Gastroesophageal sphincter (tissue), 4 donors: Measurements from ENCODE around the gene ESR1. TPM values are rescaled to one million over a fixed set of nuclear protein-coding genes. Genes with fewer than 3 reads are reported as not detected.

ENCODE experiments used
- ATAC-seq: fragments of 150-250 bp; one replicate; pipeline ENCODE4 v1.9.1; 2016; ENCODE audit warnings: mild to moderate bottlenecking, moderate library complexity
- H3K27ac ChIP-seq, 4 donors: fragments of 200-600 bp; sonication (generic) in 3 of 4; 1 replicate in 3 of 4; 2 replicates in 1 of 4; pipeline ENCODE4 v1.5.1; 2016 to 2019
- H3K27me3 ChIP-seq: fragments of 200-600 bp; sonication (generic); one replicate; pipeline ENCODE4 v1.5.1; 2019
- H3K36me3 ChIP-seq, 2 donors: fragments of 200-600 bp; sonication (generic); one replicate each; pipeline ENCODE4 v1.5.1; 2019; ENCODE audit warnings: control low read depth in 1 of 2
- H3K4me1 ChIP-seq, 3 donors: fragments of 200-600 bp; sonication (generic); 1 replicate in 2 of 3; 2 replicates in 1 of 3; pipeline ENCODE4 v1.5.1; 2016 to 2019; ENCODE audit warnings: control low read depth in 2 of 3
- H3K4me3 ChIP-seq, 2 donors: fragments of 200-600 bp; sonication (generic); one replicate each; pipeline ENCODE4 v1.5.1; 2019; ENCODE audit warnings: mild to moderate bottlenecking in 1 of 2, moderate library complexity in 1 of 2
- H3K9me3 ChIP-seq, 3 donors: fragments of 200-600 bp; sonication (generic); one replicate each; pipeline ENCODE4 v1.5.1; 2017 to 2019; ENCODE audit warnings: control low read depth in 2 of 3
- EP300 ChIP-seq: sonication (generic); formaldehyde crosslinking; IDR thresholded peaks from one replicate; pipeline ENCODE4 v1.6.1; 2017; ENCODE audit warnings: antibody characterized with exemption, mild to moderate bottlenecking
- POLR2A ChIP-seq, 2 donors: fragments of 450-650 bp; IDR thresholded peaks; one replicate each; pipeline ENCODE4 v1.6.1; 2017; ENCODE audit warnings: antibody characterized with exemption in 2 of 2, mild to moderate bottlenecking in 2 of 2, moderate library complexity in 1 of 2
- POLR2AphosphoS5 ChIP-seq: sonication (generic); formaldehyde crosslinking; IDR thresholded peaks from one replicate; pipeline ENCODE4 v1.6.1; 2017; ENCODE audit warnings: antibody characterized with exemption
- WGBS, 2 donors: methylation state at CpG; one replicate each; pipeline ENCODE4 v1.1.5; 2018; ENCODE audit warnings: low coverage in 1 of 2; 5-methylcytosine and 5-hydroxymethylcytosine counted together
- total RNA-seq, 4 donors: library from RNA; depleted of rRNA; stranded (reverse); fragments of >200 nt; gene quantifications; one replicate each; pipeline ENCODE4 v1.1.0, GENCODE V29; 2016
- TF ChIP-seq, protein P1 (sequence below), 4 experiments: fragments of 200-600 bp in 2 of 4; fragments of 450-650 bp in 2 of 4; sonication (generic) in 1 of 4; IDR thresholded peaks; one replicate each; pipeline ENCODE4 v1.5.1; 2017 to 2019; ENCODE audit warnings: antibody characterized with exemption in 4 of 4, mild to moderate bottlenecking in 2 of 4, moderate library complexity in 2 of 4

ESR1 gene
- total RNA-seq, 4 donors from 2014 or later: 0.93 to 2.3 (median 0.97) TPM

DNA sequence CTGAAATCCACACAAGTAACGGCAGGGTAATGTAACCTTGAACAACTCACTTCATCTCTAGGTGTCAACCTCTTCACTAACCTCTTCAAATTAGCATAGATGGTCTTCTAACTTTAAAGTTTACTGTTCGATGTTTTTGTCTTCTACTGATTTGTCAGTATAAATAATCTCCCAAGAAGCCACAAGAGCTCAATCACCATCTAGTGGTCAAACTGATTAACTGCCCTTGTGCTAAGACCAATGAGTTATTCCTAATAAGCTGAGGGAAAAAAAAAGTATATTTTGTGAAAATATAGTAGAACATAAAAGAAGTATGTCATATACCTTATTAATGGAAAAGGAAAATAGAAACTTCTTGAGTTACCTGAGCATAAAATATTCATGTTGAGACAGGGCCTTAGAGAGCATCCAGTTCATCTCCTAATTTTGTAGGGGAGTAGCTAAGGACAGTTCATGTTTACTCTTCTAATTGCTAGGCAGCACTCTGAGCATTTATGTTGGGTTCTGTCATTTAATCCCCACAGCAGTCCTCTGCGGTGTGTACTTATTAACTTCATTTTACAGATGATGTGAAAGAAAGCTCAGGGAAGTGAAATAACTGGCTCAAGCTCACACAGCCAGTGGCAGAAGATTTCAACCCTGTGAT lies 317.1 kb downstream of the ESR1 start:
- Histone ChIP-seq H3K9me3 (no peaks in the 10 kb centered on the region), H3K4me1 (peaks cover 0 to 12% (median 3%) of the 10 kb centered on the region in 3 donors), H3K27ac (no peak overlapping the region), H3K4me3 (no peak overlapping the region), H3K27me3 (no peaks in the 10 kb centered on the region), H3K36me3 (peaks cover 0 to 73% of the 10 kb centered on the region in 2 donors)
- no peak for TF ChIP-seq POLR2AphosphoS5
- TF ChIP-seq, protein P1, sequence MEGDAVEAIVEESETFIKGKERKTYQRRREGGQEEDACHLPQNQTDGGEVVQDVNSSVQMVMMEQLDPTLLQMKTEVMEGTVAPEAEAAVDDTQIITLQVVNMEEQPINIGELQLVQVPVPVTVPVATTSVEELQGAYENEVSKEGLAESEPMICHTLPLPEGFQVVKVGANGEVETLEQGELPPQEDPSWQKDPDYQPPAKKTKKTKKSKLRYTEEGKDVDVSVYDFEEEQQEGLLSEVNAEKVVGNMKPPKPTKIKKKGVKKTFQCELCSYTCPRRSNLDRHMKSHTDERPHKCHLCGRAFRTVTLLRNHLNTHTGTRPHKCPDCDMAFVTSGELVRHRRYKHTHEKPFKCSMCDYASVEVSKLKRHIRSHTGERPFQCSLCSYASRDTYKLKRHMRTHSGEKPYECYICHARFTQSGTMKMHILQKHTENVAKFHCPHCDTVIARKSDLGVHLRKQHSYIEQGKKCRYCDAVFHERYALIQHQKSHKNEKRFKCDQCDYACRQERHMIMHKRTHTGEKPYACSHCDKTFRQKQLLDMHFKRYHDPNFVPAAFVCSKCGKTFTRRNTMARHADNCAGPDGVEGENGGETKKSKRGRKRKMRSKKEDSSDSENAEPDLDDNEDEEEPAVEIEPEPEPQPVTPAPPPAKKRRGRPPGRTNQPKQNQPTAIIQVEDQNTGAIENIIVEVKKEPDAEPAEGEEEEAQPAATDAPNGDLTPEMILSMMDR (IDR thresholded peaks at IDR 0.05): peak; percentile 65 to 74 (median 70)
- no peak for TF ChIP-seq EP300
- TF ChIP-seq POLR2A (IDR thresholded peaks at IDR 0.05): no peak
- ATAC-seq: no peak
- 56% methylated on average over 3 of the region's 3 CpGs for WGBS, 2 donors

DNA sequence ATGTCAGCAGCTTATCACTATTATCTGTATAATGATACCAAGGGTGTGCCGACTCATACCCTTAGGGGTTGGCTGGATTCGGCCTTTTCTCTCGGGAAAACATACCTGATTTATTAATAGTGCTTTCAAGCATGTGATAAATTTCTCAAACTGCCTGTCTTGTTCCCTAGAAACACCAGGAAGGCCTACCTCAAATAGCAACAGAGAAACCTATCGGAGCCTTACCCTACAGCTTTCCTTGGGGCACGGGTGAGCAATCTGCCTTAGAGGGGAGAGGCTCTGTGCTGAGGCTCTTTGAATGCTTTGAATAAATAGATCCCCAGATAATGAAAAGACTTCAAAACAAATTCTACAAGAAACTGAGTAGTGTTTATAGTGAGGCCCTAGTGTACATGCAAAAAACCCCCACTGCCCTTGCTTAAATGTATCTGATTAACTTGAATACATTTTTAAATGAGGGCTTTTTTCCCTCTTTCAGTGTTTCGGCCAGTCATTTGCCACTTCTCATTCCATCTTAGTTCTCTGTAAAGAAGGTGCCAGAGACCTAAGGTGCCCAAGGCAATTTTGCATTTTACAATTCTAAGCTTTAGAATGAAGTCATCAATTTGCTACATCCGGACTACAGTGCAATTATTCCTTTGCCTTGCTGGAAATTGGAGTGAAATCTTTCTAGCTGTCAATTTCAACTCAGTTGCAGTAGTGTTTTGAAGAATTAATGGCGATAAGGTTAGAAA lies 320.1 kb downstream of the ESR1 start:
- H3K4me3 ChIP-seq: no peak overlapping the region
- no peak for TF ChIP-seq POLR2AphosphoS5
- TF ChIP-seq, protein P1 (IDR thresholded peaks at IDR 0.05): no peak
- no peak for TF ChIP-seq POLR2A (IDR thresholded peaks at IDR 0.05)
- no peak for TF ChIP-seq EP300
- peaks cover 0 to 22% (median 3%) of the 10 kb centered on the region in 3 donors for H3K4me1 ChIP-seq
- H3K36me3 ChIP-seq: peaks cover under 1 to 73% of the 10 kb centered on the region in 2 donors
- peak overlapping the region in 1 of 4 donors; percentile 31 for H3K27ac ChIP-seq
- WGBS, 2 donors: 61 to 66% methylated on average over 7 to 8 of the region's 8 CpGs
- ATAC-seq: no peak
- no peaks in the 10 kb centered on the region for H3K9me3 ChIP-seq
- no peaks in the 10 kb centered on the region for H3K27me3 ChIP-seq

DNA sequence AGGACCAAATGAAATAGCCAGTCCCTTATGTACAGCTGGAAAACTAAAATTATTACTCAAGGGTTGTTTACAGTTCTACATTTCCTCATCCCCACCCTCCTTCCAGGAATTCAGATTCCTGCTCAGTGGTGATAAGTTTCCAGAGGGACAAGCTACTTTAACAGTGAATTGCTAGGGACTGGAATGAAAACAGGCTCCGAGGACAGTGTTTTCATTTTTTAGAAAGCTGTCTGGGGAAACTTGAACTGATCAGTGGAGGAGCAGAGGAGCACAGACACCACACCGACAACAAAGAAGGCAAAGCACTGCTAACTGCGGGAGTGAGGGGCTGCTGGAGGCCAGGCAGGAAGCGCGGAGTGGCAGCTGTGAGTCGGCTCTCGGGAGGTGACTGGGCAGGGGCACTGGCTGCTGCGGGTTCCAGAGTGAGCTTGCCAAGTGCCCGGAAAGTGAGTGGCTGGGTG lies 322.2 kb downstream of the ESR1 start:
- TF ChIP-seq POLR2AphosphoS5 (peak; percentile 79), POLR2A (IDR thresholded peaks at IDR 0.05) (no peak), EP300 (no peak)
- TF ChIP-seq, protein P1 (IDR thresholded peaks at IDR 0.05): no peak
- WGBS, 2 donors: 39 to 43% methylated on average over 2 to 7 of the region's 9 CpGs
- Histone ChIP-seq H3K27me3 (no peaks in the 10 kb centered on the region), H3K4me1 (peaks cover 0 to 18% (median 3%) of the 10 kb centered on the region in 3 donors), H3K36me3 (peaks cover 7 to 81% of the 10 kb centered on the region in 2 donors), H3K27ac (peak overlapping the region in 3 of 4 donors; percentile 72 to 80 (median 78)), H3K9me3 (no peaks in the 10 kb centered on the region), H3K4me3 (peak overlapping the region in 1 of 2 donors; percentile 35)
- ATAC-seq: peak; percentile 80

DNA sequence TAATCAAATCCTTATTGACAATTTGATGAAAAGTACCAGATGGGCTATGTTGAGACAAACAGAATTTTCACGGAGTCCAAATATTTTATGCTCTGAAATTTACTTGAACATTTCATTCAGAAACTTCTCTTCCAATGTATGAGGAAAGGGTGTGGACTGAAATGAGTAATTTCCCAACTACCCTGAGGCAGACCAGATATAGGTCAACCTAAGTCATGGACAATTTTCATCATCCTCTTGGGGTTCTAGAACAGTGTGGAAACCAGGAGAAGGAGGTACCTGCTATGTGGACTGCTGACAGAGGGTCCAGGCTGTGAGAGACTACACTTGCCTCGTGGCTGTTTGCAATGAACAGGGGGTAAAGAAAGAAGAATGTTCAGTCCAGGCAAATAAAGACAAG lies 323.0 kb downstream of the ESR1 start:
- peak overlapping the region in 3 of 4 donors; percentile 72 to 80 (median 78) for H3K27ac ChIP-seq
- no peak overlapping the region for H3K4me3 ChIP-seq
- peaks cover 7 to 82% of the 10 kb centered on the region in 2 donors for H3K36me3 ChIP-seq
- TF ChIP-seq, protein P1 (IDR thresholded peaks at IDR 0.05): no peak
- no peak for TF ChIP-seq EP300
- TF ChIP-seq POLR2A (IDR thresholded peaks at IDR 0.05): no peak
- TF ChIP-seq POLR2AphosphoS5: no peak
- ATAC-seq: peak; percentile 61
- WGBS, 2 donors: 55 to 64% methylated on average over 2 of the region's 2 CpGs
- no peaks in the 10 kb centered on the region for H3K27me3 ChIP-seq
- H3K4me1 ChIP-seq: peaks cover 0 to 18% (median 3%) of the 10 kb centered on the region in 3 donors
- no peaks in the 10 kb centered on the region for H3K9me3 ChIP-seq
